ENCODE results near the gene ASIC2. TPM values are rescaled to one million over a fixed set of nuclear protein-coding genes. Genes with fewer than 3 reads are reported as not detected.

The ASIC2 gene
- total RNA-seq, 2 donors from 2014 or later = 3.0 to 3.3 TPM

DNA sequence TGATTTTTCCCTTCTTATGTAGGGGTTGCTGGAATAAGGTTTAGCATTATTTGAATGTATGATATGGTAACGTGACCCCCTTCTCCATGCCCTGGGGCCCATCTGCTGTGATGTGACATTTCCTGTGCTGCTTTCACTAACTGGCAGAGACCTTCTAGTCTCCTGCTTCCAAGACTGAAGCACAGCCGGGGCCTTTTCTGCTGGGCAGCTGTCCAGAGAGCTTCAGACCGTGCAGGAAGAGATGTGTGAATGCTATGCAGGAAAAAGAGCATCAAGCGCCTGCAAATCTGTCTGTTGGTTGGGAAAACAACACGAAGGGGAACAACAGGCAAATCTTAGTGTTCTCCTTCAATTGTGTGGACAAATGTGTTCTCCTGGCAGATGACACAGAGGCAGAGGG is 173.0 kb downstream of the ASIC2 start:
- peaks cover 50% of the 10 kb centered on the region for H3K27me3 Mint-ChIP-seq (ENCODE audit: insufficient read depth)
- H3K4me3 ChIP-seq (ENCODE audit: low read length) = no peak overlapping the region
- H3K9ac ChIP-seq (ENCODE audit: extremely low read depth, low read length, poor library complexity, severe bottlenecking) = no peak overlapping the region
- no peaks in the 10 kb centered on the region for H3K9me3 Mint-ChIP-seq
- no peaks in the 10 kb centered on the region for H3K4me1 Mint-ChIP-seq
- H3K27ac Mint-ChIP-seq = no peak overlapping the region
- 87 to 96% methylated on average over 5 of the region's 5 CpGs for WGBS, 2 experiments (ENCODE audit: insufficient coverage in 1 of 2, insufficient read length in 1 of 2)
- no peaks in the 10 kb centered on the region for H3K36me3 Mint-ChIP-seq (ENCODE audit: low read depth)
- H3K4me1 ChIP-seq (ENCODE audit: control insufficient read depth, insufficient read depth, low read length) = no peaks in the 10 kb centered on the region
- H3K9me3 ChIP-seq (ENCODE audit: control insufficient read depth, low read length) = no peaks in the 10 kb centered on the region
- H3K4me3 Mint-ChIP-seq = no peak overlapping the region
- no peak overlapping the region for H3K27ac ChIP-seq (ENCODE audit: low read depth, low read length)
- DNase-seq = no peak
- H3K27me3 ChIP-seq (ENCODE audit: control insufficient read depth, insufficient read depth, low read length, poor library complexity, severe bottlenecking) = peaks cover 37% of the 10 kb centered on the region
- H3K36me3 ChIP-seq (ENCODE audit: control insufficient read depth, insufficient read depth, low read length) = no peaks in the 10 kb centered on the region
- TF ChIP-seq, protein P1, sequence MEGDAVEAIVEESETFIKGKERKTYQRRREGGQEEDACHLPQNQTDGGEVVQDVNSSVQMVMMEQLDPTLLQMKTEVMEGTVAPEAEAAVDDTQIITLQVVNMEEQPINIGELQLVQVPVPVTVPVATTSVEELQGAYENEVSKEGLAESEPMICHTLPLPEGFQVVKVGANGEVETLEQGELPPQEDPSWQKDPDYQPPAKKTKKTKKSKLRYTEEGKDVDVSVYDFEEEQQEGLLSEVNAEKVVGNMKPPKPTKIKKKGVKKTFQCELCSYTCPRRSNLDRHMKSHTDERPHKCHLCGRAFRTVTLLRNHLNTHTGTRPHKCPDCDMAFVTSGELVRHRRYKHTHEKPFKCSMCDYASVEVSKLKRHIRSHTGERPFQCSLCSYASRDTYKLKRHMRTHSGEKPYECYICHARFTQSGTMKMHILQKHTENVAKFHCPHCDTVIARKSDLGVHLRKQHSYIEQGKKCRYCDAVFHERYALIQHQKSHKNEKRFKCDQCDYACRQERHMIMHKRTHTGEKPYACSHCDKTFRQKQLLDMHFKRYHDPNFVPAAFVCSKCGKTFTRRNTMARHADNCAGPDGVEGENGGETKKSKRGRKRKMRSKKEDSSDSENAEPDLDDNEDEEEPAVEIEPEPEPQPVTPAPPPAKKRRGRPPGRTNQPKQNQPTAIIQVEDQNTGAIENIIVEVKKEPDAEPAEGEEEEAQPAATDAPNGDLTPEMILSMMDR (conservative IDR thresholded peaks at IDR 0.05) = no peak

DNA sequence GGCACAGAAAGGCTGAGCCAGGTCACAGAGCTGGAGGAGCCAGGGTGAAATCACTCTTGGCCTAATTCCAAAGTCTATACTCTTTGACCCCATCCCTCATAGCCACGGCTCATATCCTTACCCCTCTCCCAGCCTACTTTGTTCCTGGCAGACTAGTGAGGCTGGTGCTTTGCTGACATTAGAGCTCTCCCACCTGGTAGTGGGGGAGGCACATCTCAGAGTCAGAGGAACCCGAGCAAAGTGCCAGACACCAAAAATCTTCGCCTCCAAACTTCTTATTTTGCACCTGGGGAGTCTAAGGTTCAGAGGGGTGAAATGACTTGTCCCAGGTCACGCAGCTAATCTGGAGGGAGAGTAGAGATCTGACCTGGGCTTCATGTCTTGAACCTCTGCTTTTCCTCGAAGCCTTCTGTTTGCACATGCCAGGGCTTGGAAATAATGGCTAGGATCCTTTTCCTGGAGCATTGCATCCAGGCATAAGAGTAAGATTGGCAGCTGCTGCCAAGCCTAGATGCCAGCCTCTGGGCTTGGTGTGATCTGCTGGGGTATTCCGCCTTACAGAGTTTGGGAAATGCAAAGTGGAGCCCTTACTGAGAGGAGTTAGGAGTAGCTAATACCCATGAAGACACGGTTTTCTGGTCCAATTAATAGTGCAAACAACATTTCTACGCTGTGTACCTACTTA is 174.6 kb downstream of the ASIC2 start:
- H3K9me3 Mint-ChIP-seq = no peaks in the 10 kb centered on the region

DNA sequence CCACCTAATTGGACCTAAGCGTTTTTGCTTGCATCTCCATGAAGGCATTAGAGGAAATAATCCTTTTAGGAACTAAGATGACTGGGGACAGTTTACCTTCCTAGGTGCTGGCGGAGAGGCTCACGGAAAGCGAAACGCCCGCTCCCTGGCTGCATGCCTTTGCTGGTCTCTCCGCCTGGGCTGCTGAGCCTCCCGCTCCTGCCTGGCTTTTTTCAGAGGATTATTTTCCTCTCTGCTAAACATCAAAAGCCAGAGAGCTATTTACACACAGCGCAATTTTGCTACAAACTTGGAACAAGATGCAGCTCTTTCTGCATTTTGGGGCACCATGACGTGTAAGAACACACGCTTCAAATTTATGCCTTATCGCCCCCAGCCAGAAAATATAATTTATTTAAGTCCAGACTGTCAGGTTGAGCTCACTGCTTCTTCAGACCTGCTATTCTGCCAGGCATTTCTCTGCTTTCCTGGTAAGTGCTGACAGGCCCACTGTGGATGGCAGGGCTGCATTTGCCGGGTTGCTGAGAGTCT is 177.0 kb downstream of the ASIC2 start:
- TF ChIP-seq, protein P1 (conservative IDR thresholded peaks at IDR 0.05) = no peak
- Mint-ChIP-seq H3K27me3 (ENCODE audit: insufficient read depth) (peaks cover 65% of the 10 kb centered on the region), H3K9me3 (no peaks in the 10 kb centered on the region), H3K4me1 (no peaks in the 10 kb centered on the region), H3K27ac (no peak overlapping the region), H3K4me3 (no peak overlapping the region), H3K36me3 (ENCODE audit: low read depth) (no peaks in the 10 kb centered on the region)
- peaks cover 22% of the 10 kb centered on the region for H3K27me3 ChIP-seq (ENCODE audit: control insufficient read depth, insufficient read depth, low read length, poor library complexity, severe bottlenecking)
- no peak for DNase-seq
- H3K4me3 ChIP-seq (ENCODE audit: low read length) = no peak overlapping the region
- whole genome bisulfite sequencing, 2 experiments (ENCODE audit: insufficient coverage in 1 of 2, insufficient read length in 1 of 2) = 87 to 90% methylated on average over 10 to 13 of the region's 13 CpGs
- no peak overlapping the region for H3K9ac ChIP-seq (ENCODE audit: extremely low read depth, low read length, poor library complexity, severe bottlenecking)
- no peaks in the 10 kb centered on the region for H3K36me3 ChIP-seq (ENCODE audit: control insufficient read depth, insufficient read depth, low read length)
- no peaks in the 10 kb centered on the region for H3K9me3 ChIP-seq (ENCODE audit: control insufficient read depth, low read length)
- H3K4me1 ChIP-seq (ENCODE audit: control insufficient read depth, insufficient read depth, low read length) = no peaks in the 10 kb centered on the region
- H3K27ac ChIP-seq (ENCODE audit: low read depth, low read length) = no peak overlapping the region

More for the DNA sequence above, 174.6 kb downstream of the ASIC2 start:
- no peaks in the 10 kb centered on the region for H3K9me3 ChIP-seq (ENCODE audit: control insufficient read depth, low read length)
- TF ChIP-seq, protein P1 (conservative IDR thresholded peaks at IDR 0.05) = no peak
- no peak overlapping the region for H3K27ac ChIP-seq (ENCODE audit: low read depth, low read length)
- no peak overlapping the region for H3K4me3 ChIP-seq (ENCODE audit: low read length)
- H3K27me3 ChIP-seq (ENCODE audit: control insufficient read depth, insufficient read depth, low read length, poor library complexity, severe bottlenecking) = peaks cover 32% of the 10 kb centered on the region
- DNase-seq = no peak
- no peaks in the 10 kb centered on the region for H3K4me1 ChIP-seq (ENCODE audit: control insufficient read depth, insufficient read depth, low read length)
- Mint-ChIP-seq H3K27ac (no peak overlapping the region), H3K36me3 (ENCODE audit: low read depth) (no peaks in the 10 kb centered on the region), H3K27me3 (ENCODE audit: insufficient read depth) (peaks cover 61% of the 10 kb centered on the region), H3K4me3 (no peak overlapping the region), H3K4me1 (no peaks in the 10 kb centered on the region)
- WGBS, 2 experiments (ENCODE audit: insufficient coverage in 1 of 2, insufficient read length in 1 of 2) = 91% methylated on average over 5 to 8 of the region's 8 CpGs
- no peaks in the 10 kb centered on the region for H3K36me3 ChIP-seq (ENCODE audit: control insufficient read depth, insufficient read depth, low read length)
- H3K9ac ChIP-seq (ENCODE audit: extremely low read depth, low read length, poor library complexity, severe bottlenecking) = no peak overlapping the region

Data from endodermal cell (in vitro differentiated cells).